H1 (cell line): ENCODE measurements around the gene NKIRAS2. TPM values are rescaled to one million over a fixed set of nuclear protein-coding genes. Genes with fewer than 3 reads are reported as not detected.

ENCODE experiments used
- CTCF ChIA-PET: fragments of 300-600 bp; sonication (Branson Sonifier 250); formaldehyde crosslinking; loops from one replicate; lab custom pipeline; 2021; ENCODE audit not compliant: partially characterized antibody; lab: Charles Lee
- POLR2A ChIA-PET: fragments of 300-600 bp; sonication (Branson Sonifier 250); formaldehyde crosslinking; loops from one replicate; lab custom pipeline; 2021; ENCODE audit warnings: inconsistent platforms; ENCODE audit not compliant: partially characterized antibody; lab: Charles Lee
- DNase-seq, 2 experiments: peaks; one replicate each; pipeline versions ENCODE4 v3.0.0 to v3.0.0-alpha.2; 2010 to 2022; ENCODE audit warnings: low spot score in 2 of 2, low read depth in 1 of 2, mixed read lengths in 1 of 2
- FAIRE-seq: peaks from 2 replicates; lab custom pipeline; 2011; peaks lifted over from hg19 to GRCh38; lab: Jason Lieb, UNC
- H2AFZ ChIP-seq: 2 replicates; pipeline ENCODE4 v1.8.1; 2012; ENCODE audit warnings: low read length, inconsistent platforms
- H2AK5ac ChIP-seq: 2 replicates; pipeline ENCODE4 v1.6.1; 2013; ENCODE audit warnings: low read depth, low read length
- H2BK120ac ChIP-seq: replicated peaks from 2 replicates; pipeline ENCODE3; 2013; ENCODE audit warnings: low read depth, low read length, inconsistent platforms
- H2BK12ac ChIP-seq: 2 replicates; pipeline ENCODE4 v1.6.1; 2013; ENCODE audit warnings: low read depth, low read length
- H2BK15ac ChIP-seq: 2 replicates; pipeline ENCODE4 v1.6.1; 2013; ENCODE audit warnings: low read length
- H2BK20ac ChIP-seq: 2 replicates; pipeline ENCODE4 v1.6.1; 2013; ENCODE audit warnings: low read length
- H2BK5ac ChIP-seq: 2 replicates; pipeline ENCODE4 v1.6.1; 2013; ENCODE audit warnings: low read depth, low read length
- H3K14ac ChIP-seq: 2 replicates; pipeline ENCODE4 v1.6.1; 2013; ENCODE audit warnings: inconsistent platforms; ENCODE audit not compliant: insufficient read length
- H3K18ac ChIP-seq: 2 replicates; pipeline ENCODE4 v1.6.1; 2013; ENCODE audit warnings: low read length; ENCODE audit errors: extremely low read depth
- H3K23ac ChIP-seq: 2 replicates; pipeline ENCODE4 v1.6.1; 2013; ENCODE audit warnings: inconsistent platforms; ENCODE audit not compliant: insufficient read length
- H3K23me2 ChIP-seq: 2 replicates; pipeline ENCODE4 v1.6.1; 2013; ENCODE audit warnings: low read depth, low read length
- H3K27ac ChIP-seq: 2 replicates; pipeline ENCODE4 v1.6.1; 2011; ENCODE audit warnings: low read depth, low read length, inconsistent platforms
- H3K27me3 ChIP-seq, 4 experiments: replicated peaks in 1 of 4; 1 replicate in 1 of 4; 2 replicates in 3 of 4; pipeline versions ENCODE4 v1.6.1 to v1.8.1; 2011 to 2013; ENCODE audit warnings: low read length in 3 of 4, mild to moderate bottlenecking in 3 of 4, inconsistent platforms in 2 of 4, mixed read lengths in 2 of 4, moderate library complexity in 1 of 4; ENCODE audit not compliant: control insufficient read depth in 3 of 4, insufficient read depth in 3 of 4; ENCODE audit errors: extremely low read depth in 1 of 4
- H3K36me3 ChIP-seq, 4 experiments: 2 replicates each; pipeline versions ENCODE4 v1.6.1 to v1.8.1; 2011 to 2013; ENCODE audit warnings: mild to moderate bottlenecking in 4 of 4, low read length in 3 of 4, moderate library complexity in 2 of 4, control low read depth in 1 of 4, inconsistent platforms in 1 of 4; ENCODE audit not compliant: insufficient read depth in 4 of 4, control insufficient read depth in 2 of 4
- H3K4ac ChIP-seq: replicated peaks from 2 replicates; pipeline ENCODE3; 2013; ENCODE audit warnings: low read length, low read depth, mixed read lengths, inconsistent platforms; ENCODE audit not compliant: insufficient read length
- H3K4me1 ChIP-seq, 4 experiments: replicated peaks in 1 of 4; 1 replicate in 1 of 4; 2 replicates in 3 of 4; pipeline versions ENCODE4 v1.6.1 to v1.8.1; 2011 to 2013; ENCODE audit warnings: low read length in 3 of 4, inconsistent platforms in 2 of 4, mixed read lengths in 1 of 4; ENCODE audit not compliant: insufficient read depth in 4 of 4, control insufficient read depth in 3 of 4
- H3K4me2 ChIP-seq, 2 experiments: 2 replicates each; pipeline versions ENCODE4 v1.6.1 to v1.8.1; 2011 to 2013; ENCODE audit warnings: low read depth in 2 of 2, low read length in 2 of 2, control low read depth in 1 of 2, inconsistent platforms in 1 of 2, mild to moderate bottlenecking in 1 of 2; ENCODE audit not compliant: insufficient read depth in 1 of 2
- H3K4me3 ChIP-seq, 4 experiments: fragments of 200-600, 300-600 bp in 1 of 4; sonication (generic), shearing (Covaris generic), sonication (Bioruptor Twin) in 1 of 4; 2 replicates each; pipeline versions ENCODE4 v1.5.1 to v1.8.1; 2011 to 2016; ENCODE audit warnings: low read length in 4 of 4, low read depth in 3 of 4, control low read depth in 2 of 4, inconsistent platforms in 2 of 4, mild to moderate bottlenecking in 2 of 4, mixed read lengths in 1 of 4, moderate library complexity in 1 of 4; ENCODE audit not compliant: insufficient read depth in 2 of 4; ENCODE audit errors: extremely low read depth in 1 of 4
- H3K56ac ChIP-seq: replicated peaks from 2 replicates; pipeline ENCODE3; 2013; ENCODE audit warnings: low read depth, mild to moderate bottlenecking, mixed read lengths, low read length, inconsistent platforms; ENCODE audit not compliant: insufficient read length
- H3K79me1 ChIP-seq: 2 replicates; pipeline ENCODE4 v1.6.1; 2013; ENCODE audit warnings: low read depth, low read length, control low read depth
- H3K79me2 ChIP-seq, 2 experiments: 2 replicates each; pipeline versions ENCODE4 v1.6.1 to v1.8.1; 2012 to 2013; ENCODE audit warnings: low read length in 2 of 2, mild to moderate bottlenecking in 2 of 2, inconsistent platforms in 1 of 2; ENCODE audit not compliant: insufficient read depth in 2 of 2, control insufficient read depth in 1 of 2
- H3K9ac ChIP-seq, 4 experiments: replicated peaks in 1 of 4; 1 replicate in 1 of 4; 2 replicates in 3 of 4; pipeline versions ENCODE4 v1.6.1 to v1.8.1; 2011 to 2013; ENCODE audit warnings: low read depth in 3 of 4, low read length in 3 of 4, control low read depth in 2 of 4, mild to moderate bottlenecking in 2 of 4, moderate library complexity in 2 of 4, inconsistent platforms in 1 of 4; ENCODE audit errors: extremely low read depth in 1 of 4
- H3K9me3 ChIP-seq, 2 experiments: 2 replicates each; pipeline versions ENCODE4 v1.6.1 to v1.8.1; 2012 to 2013; ENCODE audit warnings: mild to moderate bottlenecking in 2 of 2, moderate library complexity in 2 of 2, control low read depth in 1 of 2, inconsistent platforms in 1 of 2, low read depth in 1 of 2, low read length in 1 of 2, mixed read lengths in 1 of 2; ENCODE audit not compliant: insufficient read depth in 2 of 2
- H4K20me1 ChIP-seq, 2 experiments: replicated peaks in 1 of 2; 2 replicates each; pipeline versions ENCODE3 to v1.8.1; 2011 to 2013; ENCODE audit warnings: inconsistent platforms in 2 of 2, low read length in 2 of 2, mild to moderate bottlenecking in 1 of 2; ENCODE audit not compliant: insufficient read depth in 2 of 2, control insufficient read depth in 1 of 2
- H4K5ac ChIP-seq: 2 replicates; pipeline ENCODE4 v1.6.1; 2013; ENCODE audit warnings: low read length, low read depth, mixed read lengths, inconsistent platforms; ENCODE audit not compliant: insufficient read length
- H4K8ac ChIP-seq: 2 replicates; pipeline ENCODE4 v1.8.0; 2013; ENCODE audit warnings: mild to moderate bottlenecking, moderate library complexity, low read length, inconsistent platforms; ENCODE audit not compliant: insufficient read depth; ENCODE audit errors: extremely low read depth
- H4K91ac ChIP-seq: replicated peaks from 2 replicates; pipeline ENCODE3; 2013; ENCODE audit warnings: low read length, mixed read lengths, inconsistent platforms; ENCODE audit not compliant: insufficient read length
- CBX8 ChIP-seq: fragments of 300-800, 300-1000 bp; sonication (generic); IDR thresholded peaks from 2 replicates; pipeline ENCODE4 v1.7.1; 2016; ENCODE audit warnings: low read depth, low read length, borderline replicate concordance
- CEBPB ChIP-seq: IDR thresholded peaks from 2 replicates; pipeline ENCODE4 v1.6.1; 2012; ENCODE audit warnings: low read depth, low read length
- CTCF ChIP-seq, 3 experiments: IDR thresholded peaks; 1 replicate in 2 of 3; 2 replicates in 1 of 3; pipeline versions ENCODE4 v1.5.1 to v1.6.1; 2011; ENCODE audit warnings: low read length in 3 of 3, mild to moderate bottlenecking in 3 of 3, inconsistent platforms in 2 of 3, low read depth in 1 of 3, moderate library complexity in 1 of 3; ENCODE audit not compliant: insufficient read depth in 1 of 3; ENCODE audit errors: control extremely low read depth in 1 of 3
- KDM5A ChIP-seq: fragments of 200-600 bp; IDR thresholded peaks from 2 replicates; pipeline ENCODE4 v1.7.1; 2012; ENCODE audit warnings: mild to moderate bottlenecking, low read length, inconsistent platforms, mixed read lengths
- PHF8 ChIP-seq: fragments of 200-600 bp; sonication (generic); conservative IDR thresholded peaks from 2 replicates; pipeline ENCODE4 v1.7.1; 2012; ENCODE audit warnings: low read depth, mild to moderate bottlenecking, inconsistent platforms, low read length, moderate library complexity
- POU5F1 ChIP-seq: IDR thresholded peaks from 2 replicates; pipeline ENCODE4 v1.6.1; 2011; ENCODE audit warnings: low read depth, mild to moderate bottlenecking, low read length, moderate library complexity
- RBBP5 ChIP-seq: IDR thresholded peaks from 2 replicates; pipeline ENCODE4 v1.7.1; 2012; ENCODE audit warnings: low read depth, mild to moderate bottlenecking, inconsistent platforms, low read length, moderate library complexity, borderline replicate concordance
- RFX5 ChIP-seq: IDR thresholded peaks from 2 replicates; pipeline ENCODE4 v1.6.1; 2011; ENCODE audit warnings: low read depth, low read length, improper control_type of control experiment, borderline replicate concordance
- RXRA ChIP-seq: IDR thresholded peaks from 2 replicates; pipeline ENCODE4 v1.6.1; 2011; ENCODE audit warnings: low read depth, mild to moderate bottlenecking, low read length, moderate library complexity; ENCODE audit not compliant: insufficient read depth
- SUZ12 ChIP-seq: fragments of 200-600 bp; sonication (generic); IDR thresholded peaks from 2 replicates; pipeline ENCODE4 v1.6.1; 2012; ENCODE audit warnings: mild to moderate bottlenecking, inconsistent platforms, low read length, moderate library complexity, mixed read lengths
- TAF7 ChIP-seq: optimal IDR thresholded peaks from 2 replicates; pipeline ENCODE3; 2011; ENCODE audit warnings: low read depth, mild to moderate bottlenecking, inconsistent platforms, low read length, moderate library complexity, borderline replicate concordance
- WGBS, 2 experiments: shearing (Covaris generic) in 1 of 2; methylation state at CpG; one replicate each; pipeline versions ENCODE4 v1.1.6 to v1.1.7; 2013 to 2015; ENCODE audit warnings: low lambda C conversion rate in 2 of 2, mixed read lengths in 2 of 2, inconsistent platforms in 1 of 2, low coverage in 1 of 2, missing lambda C conversion rate in 1 of 2; ENCODE audit not compliant: insufficient replicate concordance in 2 of 2, insufficient coverage in 1 of 2, insufficient read length in 1 of 2; ENCODE audit errors: extremely low coverage in 1 of 2, missing lambda C conversion rate in 1 of 2; 5-methylcytosine and 5-hydroxymethylcytosine counted together
- polyA plus RNA-seq, 7 experiments: library from polyadenylated mRNA; depleted of rRNA in 3 of 7; stranded (reverse) in 5 of 7; unstranded in 2 of 7; fragments of >200 nt in 5 of 7; fragments of 200-250 nt in 2 of 7; gene quantifications; 1 replicate in 5 of 7; 2 replicates in 1 of 7; 4 replicates in 1 of 7; pipeline versions ENCODE4 v1.2.1 to v1.2.3, GENCODE V29; 2011 to 2013; ENCODE audit warnings: missing spikeins in 2 of 7, mixed read lengths in 2 of 7
- total RNA-seq: library from RNA; stranded (reverse); fragmentation: NEBNext Ultra II Directional; extraction: Animal tissue kit (Norgen Biotek cat#: 25700); gene quantifications from 2 replicates; pipeline ENCODE4 v1.2.1, GENCODE V29; 2021

Gene NKIRAS2
- total and polyA plus RNA-seq, 2 of the 8 experiments (the other 6 are each of a cell fraction or from before 2014, with no cell fraction given), result 34.5 to 51.1 TPM

GRCh38 chr17:41988418-41988817 lies 31.5 kb upstream of the NKIRAS2 start:
- no peaks in the 10 kb centered on the region for H3K79me1 ChIP-seq
- no peak for DNase-seq
- no peak overlapping the region for H3K14ac ChIP-seq
- H2BK12ac ChIP-seq, result no peak overlapping the region
- H3K23me2 ChIP-seq, result no peaks in the 10 kb centered on the region; the same call in 1 of the 2 replicates
- POLR2A ChIA-PET, result interaction anchor here (1.0 to 2.2 kb wide), 7 partner anchors 8 to 29 kb away, joined by 3 to 6 read pairs (median 4); partner anchors contain the start of gene DNAJC7
- H2BK15ac ChIP-seq, result no peak overlapping the region
- no peak overlapping the region for H4K5ac ChIP-seq
- no peak overlapping the region for H3K27ac ChIP-seq
- no peak overlapping the region for H3K18ac ChIP-seq
- H3K23ac ChIP-seq, result no peak overlapping the region
- WGBS, 2 experiments, result 90% methylated on average over 2 of the region's 2 CpGs; no CpG with 5 or more reads in 1 of the 2 experiments
- H3K9me3 ChIP-seq, result no peaks in the 10 kb centered on the region
- no peaks in the 10 kb centered on the region for H3K79me2 ChIP-seq
- peaks cover 40 to 93% (median 72%) of the 10 kb centered on the region in 4 experiments for H3K36me3 ChIP-seq
- no peak overlapping the region for H3K56ac ChIP-seq
- no peak overlapping the region for H3K9ac ChIP-seq
- H2AFZ ChIP-seq, result no peak overlapping the region
- no peak overlapping the region for H3K4ac ChIP-seq
- no peak for FAIRE-seq
- H2AK5ac ChIP-seq, result no peak overlapping the region
- no peak overlapping the region for H4K8ac ChIP-seq
- H2BK5ac ChIP-seq, result no peak overlapping the region
- no peak overlapping the region for H3K4me3 ChIP-seq
- H4K91ac ChIP-seq, result no peak overlapping the region
- H4K20me1 ChIP-seq, result peaks cover 7% of the 10 kb centered on the region in 2 experiments
- no peaks in the 10 kb centered on the region for H3K4me1 ChIP-seq
- H3K27me3 ChIP-seq, result no peaks in the 10 kb centered on the region; a peak in 1 of 7 replicates
- no peak overlapping the region for H3K4me2 ChIP-seq
- no peak overlapping the region for H2BK20ac ChIP-seq
- CTCF ChIA-PET, result interaction anchor here (2.5 kb wide), 1 partner anchor 20 kb away, joined by 7 read pairs; no protein-coding TSS in a partner anchor
- H2BK120ac ChIP-seq, result no peak overlapping the region
- TF ChIP-seq CBX8 (no peak), CEBPB (no peak), POU5F1 (no peak), KDM5A (no peak), RBBP5 (no peak), TAF7 (no peak), RFX5 (no peak), CTCF (IDR thresholded peaks at IDR 0.05; ENCODE audit: control extremely low read depth in 1 of 3, insufficient read depth in 1 of 3, low read depth in 1 of 3, low read length in 3 of 3) (no peak), SUZ12 (no peak), RXRA (no peak), PHF8 (no peak)
